Natural killer cell (primary cell): ENCODE results near the gene CYP2D6. TPM values are rescaled to one million over a fixed set of nuclear protein-coding genes. Genes with fewer than 3 reads are reported as not detected.
"Not testable (repeated sequence)": the region's sequence is repeated elsewhere in the genome, so short reads cannot be mapped to it uniquely, and the experiment has no call there.

ENCODE experiments used
- ATAC-seq, 3 donors: fragments of 150-1000 bp in 2 of 3; fragments of 200-7000 bp in 1 of 3; cut with Tn5 transposase; 1 replicate in 1 of 3; 2 replicates in 2 of 3; pipeline ENCODE4 v1.10.0; 2021; ENCODE audit warnings: mild to moderate bottlenecking in 2 of 3, moderate library complexity in 2 of 3
- DNase-seq, 2 donors: peaks; one replicate each; pipeline versions ENCODE4 v3.0.0 to v3.0.0-alpha.2; 2013 to 2021; ENCODE audit warnings: mixed read lengths in 1 of 2
- H3K27ac ChIP-seq: one replicate; pipeline ENCODE4 v1.5.1; 2013; ENCODE audit warnings: mild to moderate bottlenecking, low read length
- H3K27me3 ChIP-seq: one replicate; pipeline ENCODE4 v1.6.1; 2013; ENCODE audit warnings: low read length; ENCODE audit not compliant: control insufficient read depth, insufficient read depth
- H3K36me3 ChIP-seq: one replicate; pipeline ENCODE4 v1.6.1; 2013; ENCODE audit warnings: low read length; ENCODE audit not compliant: control insufficient read depth, insufficient read depth
- H3K4me1 ChIP-seq: one replicate; pipeline ENCODE4 v1.6.1; 2013; ENCODE audit warnings: low read length; ENCODE audit not compliant: control insufficient read depth, insufficient read depth
- H3K4me3 ChIP-seq: one replicate; pipeline ENCODE4 v1.5.1; 2013; ENCODE audit warnings: low read length
- H3K9me3 ChIP-seq: one replicate; pipeline ENCODE4 v1.6.1; 2013; ENCODE audit warnings: low read length; ENCODE audit not compliant: control insufficient read depth, insufficient read depth
- H3K27ac Mint-ChIP-seq, 2 donors: one replicate each; pipeline ENCODE4 v1.8.0; 2022; ENCODE audit warnings: mild to moderate bottlenecking in 2 of 2, mixed read lengths in 2 of 2, moderate library complexity in 1 of 2
- H3K27me3 Mint-ChIP-seq, 2 donors: one replicate each; pipeline ENCODE4 v1.8.0; 2022; ENCODE audit warnings: low read depth in 2 of 2, mixed read lengths in 2 of 2
- H3K36me3 Mint-ChIP-seq: one replicate; pipeline ENCODE4 v1.8.0; 2022; ENCODE audit warnings: mixed read lengths
- H3K4me1 Mint-ChIP-seq, 2 donors: one replicate each; pipeline ENCODE4 v1.8.0; 2022; ENCODE audit warnings: mixed read lengths in 2 of 2
- H3K4me3 Mint-ChIP-seq: one replicate; pipeline ENCODE4 v1.8.0; 2022; ENCODE audit warnings: mild to moderate bottlenecking, moderate library complexity, mixed read lengths
- H3K9me3 Mint-ChIP-seq, 2 donors: one replicate each; pipeline ENCODE4 v1.8.0; 2022; ENCODE audit warnings: mixed read lengths in 2 of 2
- WGBS: methylation state at CpG from one replicate; pipeline ENCODE4 v1.1.7; 2013; ENCODE audit warnings: missing lambda C conversion rate; ENCODE audit not compliant: insufficient coverage; 5-methylcytosine and 5-hydroxymethylcytosine counted together
- intact Hi-C: fragments of 100-400 bp; cut with micrococcal nuclease; formaldehyde crosslinking; loops from one replicate; pipeline ENCODE4 v1.14.2; 2022
- total RNA-seq, 4 donors: library from RNA; stranded (reverse); fragments of 120-200 nt in 1 of 4; gene quantifications; one replicate each; pipeline versions ENCODE4 v1.2.3 to v1.2.4, GENCODE V29; 2013 to 2022
- TF ChIP-seq, protein P1 (sequence below): fragments of 200-600 bp; IDR thresholded peaks from one replicate; pipeline ENCODE4 v1.8.0; 2022; ENCODE audit warnings: antibody characterized with exemption

CYP2D6 gene
- total RNA-seq, 3 donors from 2014 or later (not counting 1 experiment from before 2014, with no cell fraction given) = 3.8 to 5.5 (median 3.9) TPM

- H3K27me3 Mint-ChIP-seq, intact Hi-C loops, H3K27me3 ChIP-seq, H3K9me3 Mint-ChIP-seq, H3K36me3 Mint-ChIP-seq, H3K36me3 ChIP-seq, H3K9me3 ChIP-seq, H3K4me3 ChIP-seq: not testable (repeated sequence)
- DNase-seq = peak in 1 of 2 donors; percentile 70
- ATAC-seq = peak; percentile 35 to 61 (median 59)
- H3K4me3 Mint-ChIP-seq = peak overlapping the region; percentile 63
- peak overlapping the region; percentile 37 for H3K27ac ChIP-seq
- peak overlapping the region; percentile 3 to 87 for H3K27ac Mint-ChIP-seq
- peaks cover 18% of the 10 kb centered on the region for H3K4me1 ChIP-seq
- peaks cover 24 to 37% of the 10 kb centered on the region in 2 donors for H3K4me1 Mint-ChIP-seq
- 11% methylated on average over 15 of the region's 15 CpGs for WGBS
Measured at GRCh38 chr22:42120231-42121021, 10.2 kb downstream of the CYP2D6 start.

- intact Hi-C loops = no loop called here
- no peak overlapping the region for H3K27ac Mint-ChIP-seq
Measured at GRCh38 chr22:42116848-42117424, 13.7 kb downstream of the CYP2D6 start.

DNA sequence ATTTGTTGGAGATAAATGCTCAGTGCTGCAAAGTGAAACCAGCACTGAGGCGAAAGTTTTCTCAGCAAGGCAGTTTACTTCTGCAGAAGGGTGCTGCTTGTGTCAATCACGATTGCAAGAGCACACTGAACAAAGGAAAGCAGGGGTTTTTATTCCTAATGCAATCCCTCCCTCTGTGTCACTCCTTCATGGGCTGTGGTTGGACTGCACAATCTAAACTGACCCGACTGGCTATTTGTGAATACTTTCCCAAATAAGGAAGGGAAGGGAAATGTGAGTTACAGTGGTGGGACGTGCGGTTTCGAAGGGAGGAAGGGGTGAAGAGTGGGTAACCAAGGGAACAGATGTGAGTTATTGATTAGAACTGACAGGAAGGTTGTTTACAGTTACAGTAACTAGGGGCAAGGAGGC lies 15.2 kb downstream of the CYP2D6 start:
- H3K4me3 ChIP-seq, H3K27me3 Mint-ChIP-seq, H3K27ac ChIP-seq, H3K36me3 Mint-ChIP-seq, H3K4me1 ChIP-seq, ATAC-seq, intact Hi-C loops, H3K27ac Mint-ChIP-seq, H3K9me3 Mint-ChIP-seq, H3K27me3 ChIP-seq, DNase-seq, H3K36me3 ChIP-seq, H3K4me3 Mint-ChIP-seq: not testable (repeated sequence)
- WGBS = 70% methylated on average over 6 of the region's 6 CpGs
- H3K4me1 Mint-ChIP-seq = peaks cover 16 to 20% of the 10 kb centered on the region in 2 donors
- peaks cover 14% of the 10 kb centered on the region for H3K9me3 ChIP-seq

More at GRCh38 chr22:42116848-42117424, 13.7 kb downstream of the CYP2D6 start:
- 98% methylated on average over 3 of the region's 4 CpGs for WGBS
- peaks cover 14% of the 10 kb centered on the region for H3K9me3 ChIP-seq
- no peaks in the 10 kb centered on the region for H3K36me3 ChIP-seq
- ATAC-seq = no peak
- no peak for DNase-seq
- H3K9me3 Mint-ChIP-seq = peaks cover 0 to 3% of the 10 kb centered on the region in 2 donors
- H3K4me3 ChIP-seq = no peak overlapping the region
- no peaks in the 10 kb centered on the region for H3K27me3 Mint-ChIP-seq
- peaks cover 18% of the 10 kb centered on the region for H3K4me1 ChIP-seq
- no peaks in the 10 kb centered on the region for H3K36me3 Mint-ChIP-seq
- H3K4me1 Mint-ChIP-seq = peaks cover 24 to 34% of the 10 kb centered on the region in 2 donors
- H3K27me3 ChIP-seq = no peaks in the 10 kb centered on the region
- H3K4me3 Mint-ChIP-seq = no peak overlapping the region
- TF ChIP-seq, protein P1, sequence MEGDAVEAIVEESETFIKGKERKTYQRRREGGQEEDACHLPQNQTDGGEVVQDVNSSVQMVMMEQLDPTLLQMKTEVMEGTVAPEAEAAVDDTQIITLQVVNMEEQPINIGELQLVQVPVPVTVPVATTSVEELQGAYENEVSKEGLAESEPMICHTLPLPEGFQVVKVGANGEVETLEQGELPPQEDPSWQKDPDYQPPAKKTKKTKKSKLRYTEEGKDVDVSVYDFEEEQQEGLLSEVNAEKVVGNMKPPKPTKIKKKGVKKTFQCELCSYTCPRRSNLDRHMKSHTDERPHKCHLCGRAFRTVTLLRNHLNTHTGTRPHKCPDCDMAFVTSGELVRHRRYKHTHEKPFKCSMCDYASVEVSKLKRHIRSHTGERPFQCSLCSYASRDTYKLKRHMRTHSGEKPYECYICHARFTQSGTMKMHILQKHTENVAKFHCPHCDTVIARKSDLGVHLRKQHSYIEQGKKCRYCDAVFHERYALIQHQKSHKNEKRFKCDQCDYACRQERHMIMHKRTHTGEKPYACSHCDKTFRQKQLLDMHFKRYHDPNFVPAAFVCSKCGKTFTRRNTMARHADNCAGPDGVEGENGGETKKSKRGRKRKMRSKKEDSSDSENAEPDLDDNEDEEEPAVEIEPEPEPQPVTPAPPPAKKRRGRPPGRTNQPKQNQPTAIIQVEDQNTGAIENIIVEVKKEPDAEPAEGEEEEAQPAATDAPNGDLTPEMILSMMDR = no peak
- H3K27ac ChIP-seq = no peak overlapping the region

DNA sequence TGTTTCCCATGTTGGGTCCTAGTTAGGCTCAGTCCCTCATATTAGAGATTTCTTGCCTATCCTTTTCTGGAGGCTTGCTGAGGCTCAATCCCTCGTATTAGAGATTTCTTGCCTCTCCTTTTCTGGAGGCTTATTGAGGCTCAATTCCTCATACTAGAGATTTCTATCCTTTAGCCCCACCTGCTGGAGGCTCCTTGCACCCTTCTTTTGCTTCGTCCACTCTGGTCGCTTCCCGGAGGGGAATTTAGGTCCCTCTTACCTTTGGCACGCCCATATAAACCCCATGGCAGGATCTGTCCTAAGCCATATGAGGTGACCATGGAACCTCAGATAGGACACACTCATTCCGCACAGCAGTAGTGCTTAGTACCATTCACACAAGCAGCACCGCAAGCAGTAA lies 15.9 kb downstream of the CYP2D6 start:
- DNase-seq = no peak
- H3K9me3 Mint-ChIP-seq = peaks cover 0 to 3% of the 10 kb centered on the region in 2 donors
- H3K4me3 ChIP-seq = no peak overlapping the region
- H3K27ac ChIP-seq = no peak overlapping the region
- TF ChIP-seq, protein P1 = no peak
- no peaks in the 10 kb centered on the region for H3K27me3 Mint-ChIP-seq
- peaks cover 14% of the 10 kb centered on the region for H3K9me3 ChIP-seq
- no peaks in the 10 kb centered on the region for H3K27me3 ChIP-seq
- peaks cover 9 to 13% of the 10 kb centered on the region in 2 donors for H3K4me1 Mint-ChIP-seq
- no peak overlapping the region for H3K4me3 Mint-ChIP-seq
- peaks cover 2% of the 10 kb centered on the region for H3K4me1 ChIP-seq
- no peaks in the 10 kb centered on the region for H3K36me3 ChIP-seq
- H3K36me3 Mint-ChIP-seq = no peaks in the 10 kb centered on the region
- H3K27ac Mint-ChIP-seq = no peak overlapping the region
- WGBS = 96% methylated on average over 7 of the region's 7 CpGs
- ATAC-seq = no peak
- intact Hi-C loops = no loop called here

DNA sequence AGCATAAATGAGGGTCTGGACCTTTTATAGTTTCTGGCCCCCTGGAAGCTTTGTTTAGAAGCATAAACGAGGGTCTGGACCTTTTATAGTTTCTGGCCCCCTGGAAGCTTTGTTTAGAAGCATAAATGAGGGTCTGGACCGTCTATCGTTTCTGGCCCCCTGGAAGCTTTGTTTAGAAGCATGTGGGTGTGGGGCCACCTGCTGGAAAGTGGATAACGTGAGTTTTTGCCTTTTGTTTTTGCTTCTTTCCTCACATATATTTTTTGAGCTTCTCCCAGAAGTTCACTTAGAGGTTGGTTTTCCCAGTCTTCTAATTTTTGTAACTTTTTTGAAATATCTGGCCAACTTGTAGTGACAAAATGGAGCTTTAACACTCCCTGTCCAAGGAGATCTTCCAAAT lies 17.8 kb downstream of the CYP2D6 start:
- H3K9me3 Mint-ChIP-seq, H3K36me3 Mint-ChIP-seq, H3K4me3 ChIP-seq, H3K27me3 ChIP-seq, H3K36me3 ChIP-seq, ATAC-seq, H3K27ac ChIP-seq, H3K4me1 Mint-ChIP-seq, H3K4me1 ChIP-seq, H3K27me3 Mint-ChIP-seq, intact Hi-C loops, H3K27ac Mint-ChIP-seq, H3K4me3 Mint-ChIP-seq: not testable (repeated sequence)
- peaks cover 14% of the 10 kb centered on the region for H3K9me3 ChIP-seq
- peak in 1 of 2 donors; percentile 30 for DNase-seq
- WGBS = 22% methylated on average over 3 of the region's 4 CpGs
